ELF-1 (cell line): ENCODE results near the gene TUBA8.

ENCODE experiments used
- DNase-seq: peaks from one replicate; pipeline ENCODE4 v3.0.0-alpha.2; 2016; ENCODE audit warnings: low read depth, low spot score

Gene TUBA8

GRCh38 chr22:18077087-18077638 is 33.4 kb upstream of the TUBA8 start:
- no peak for DNase-seq

- peak; percentile 94 for DNase-seq
Observed at GRCh38 chr22:18077639-18078328, 32.8 kb upstream of the TUBA8 start, which contains the start of gene PEX26. Gene PEX26 (plus strand): TSS chr22:18077990. CDS start chr22:18078377, 387 bp downstream.

GRCh38 chr22:18078329-18079041 is 32.1 kb upstream of the TUBA8 start:
- DNase-seq, result peak; percentile 44

GRCh38 chr22:18079706-18080233 is 30.8 kb upstream of the TUBA8 start:
- no peak for DNase-seq

GRCh38 chr22:18081416-18081815 is 29.2 kb upstream of the TUBA8 start:
- no peak for DNase-seq

GRCh38 chr22:18082467-18082866 is 28.1 kb upstream of the TUBA8 start:
- no peak for DNase-seq

- DNase-seq, result no peak
Observed at GRCh38 chr22:18083406-18083805, 27.2 kb upstream of the TUBA8 start.

GRCh38 chr22:18085188-18085587 is 25.4 kb upstream of the TUBA8 start:
- no peak for DNase-seq

GRCh38 chr22:18087350-18087855 is 23.2 kb upstream of the TUBA8 start:
- no peak for DNase-seq

- no peak for DNase-seq
Observed at GRCh38 chr22:18088825-18089568, 21.6 kb upstream of the TUBA8 start.

- DNase-seq, result no peak
Observed at GRCh38 chr22:18090286-18090685, 20.3 kb upstream of the TUBA8 start.

GRCh38 chr22:18091478-18091877 is 19.1 kb upstream of the TUBA8 start:
- no peak for DNase-seq

GRCh38 chr22:18091916-18092526 is 18.6 kb upstream of the TUBA8 start:
- no peak for DNase-seq

GRCh38 chr22:18093661-18094060 is 16.9 kb upstream of the TUBA8 start:
- DNase-seq, result no peak

- no peak for DNase-seq
Observed at GRCh38 chr22:18095101-18095805, 15.4 kb upstream of the TUBA8 start.

GRCh38 chr22:18096823-18097222 is 13.8 kb upstream of the TUBA8 start:
- no peak for DNase-seq

GRCh38 chr22:18100781-18101180 is 9.8 kb upstream of the TUBA8 start:
- no peak for DNase-seq

GRCh38 chr22:18101536-18101935 is 9.1 kb upstream of the TUBA8 start:
- DNase-seq, result no peak

GRCh38 chr22:18103527-18104269 is 6.9 kb upstream of the TUBA8 start:
- DNase-seq, result no peak

- no peak for DNase-seq
Observed at GRCh38 chr22:18104566-18104965, 6.0 kb upstream of the TUBA8 start.
